SH-SY5Y (cell line): ENCODE measurements around the gene CFAP299.

Experiments
- GATA2 ChIP-seq: IDR thresholded peaks from 2 replicates; pipeline ENCODE4 v1.6.1; 2011; ENCODE audit warnings: mild to moderate bottlenecking, low read depth, low read length
- GATA3 ChIP-seq: IDR thresholded peaks from 2 replicates; pipeline ENCODE4 v1.6.1; 2011; ENCODE audit warnings: low read depth, mild to moderate bottlenecking, low read length, moderate library complexity

DNA sequence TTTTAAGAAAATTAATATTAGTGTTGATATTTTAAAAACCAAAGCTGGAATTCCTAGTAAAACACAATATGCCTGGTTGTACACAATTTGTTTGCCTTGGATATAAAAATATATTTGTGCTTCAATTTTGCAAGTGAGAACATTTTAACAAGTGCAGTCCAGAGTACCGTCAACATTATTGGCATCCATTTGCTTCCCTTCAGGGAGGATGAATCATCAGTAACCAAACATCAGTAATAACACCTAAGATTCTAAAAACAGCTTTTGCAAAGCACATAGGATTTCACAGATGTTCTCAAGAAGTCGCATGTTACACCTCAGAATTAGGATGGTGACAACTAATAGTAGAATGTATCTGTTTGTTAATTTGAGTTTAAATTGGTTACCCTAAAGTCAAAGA is 432.4 kb downstream of the CFAP299 start:
- TF ChIP-seq GATA2 (no peak), GATA3 (no peak)
